ENCODE results near the gene SMARCC1.

GRCh38 chr3:47610583-47610982 is 171.1 kb downstream of the SMARCC1 start:
- TF ChIP-seq, protein P1, sequence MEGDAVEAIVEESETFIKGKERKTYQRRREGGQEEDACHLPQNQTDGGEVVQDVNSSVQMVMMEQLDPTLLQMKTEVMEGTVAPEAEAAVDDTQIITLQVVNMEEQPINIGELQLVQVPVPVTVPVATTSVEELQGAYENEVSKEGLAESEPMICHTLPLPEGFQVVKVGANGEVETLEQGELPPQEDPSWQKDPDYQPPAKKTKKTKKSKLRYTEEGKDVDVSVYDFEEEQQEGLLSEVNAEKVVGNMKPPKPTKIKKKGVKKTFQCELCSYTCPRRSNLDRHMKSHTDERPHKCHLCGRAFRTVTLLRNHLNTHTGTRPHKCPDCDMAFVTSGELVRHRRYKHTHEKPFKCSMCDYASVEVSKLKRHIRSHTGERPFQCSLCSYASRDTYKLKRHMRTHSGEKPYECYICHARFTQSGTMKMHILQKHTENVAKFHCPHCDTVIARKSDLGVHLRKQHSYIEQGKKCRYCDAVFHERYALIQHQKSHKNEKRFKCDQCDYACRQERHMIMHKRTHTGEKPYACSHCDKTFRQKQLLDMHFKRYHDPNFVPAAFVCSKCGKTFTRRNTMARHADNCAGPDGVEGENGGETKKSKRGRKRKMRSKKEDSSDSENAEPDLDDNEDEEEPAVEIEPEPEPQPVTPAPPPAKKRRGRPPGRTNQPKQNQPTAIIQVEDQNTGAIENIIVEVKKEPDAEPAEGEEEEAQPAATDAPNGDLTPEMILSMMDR (conservative IDR thresholded peaks at IDR 0.05; ENCODE audit: low read length): no peak
- no peak for TF ChIP-seq EZH2phosphoT487 (IDR thresholded peaks at IDR 0.05; ENCODE audit: borderline replicate concordance)

All from Loucy (cell line).